GM12878 (cell line): ENCODE measurements around the gene FNDC11. TPM values are rescaled to one million over a fixed set of nuclear protein-coding genes. Genes with fewer than 3 reads are reported as not detected.

ENCODE experiments used
- ATAC-seq: fragments of 200-7000 bp; cut with Tn5 transposase; 3 replicates; pipeline ENCODE4 v1.9.1; 2020; ENCODE audit warnings: mild to moderate bottlenecking, moderate library complexity
- BruUV-seq: library from RNA; stranded (reverse); fragments of 400-500 nt; replicated peaks from 2 replicates; lab custom pipeline; 2021; lab: Mats Ljungman, UMichigan
- CTCF ChIA-PET: fragments of 300-600 bp; sonication (Branson Sonifier 250); formaldehyde crosslinking; extraction: SDS; loops from one replicate; lab custom pipeline; 2021; ENCODE audit warnings: inconsistent platforms; lab: Yijun Ruan, JAX
- POLR2A ChIA-PET: fragments of 350-600 bp; formaldehyde crosslinking; extraction: SDS; loops from one replicate; lab custom pipeline; 2021; ENCODE audit warnings: inconsistent platforms; lab: Charles Lee
- RAD21 ChIA-PET: fragments of 300-600 bp; sonication (Branson Sonifier 250); formaldehyde crosslinking; loops from one replicate; lab custom pipeline; 2023; ENCODE audit warnings: antibody characterized with exemption; ENCODE audit not compliant: unreplicated experiment; lab: Charles Lee
- SMC1A ChIA-PET: fragments of 300-600 bp; sonication (Branson Sonifier 250); formaldehyde crosslinking; loops from one replicate; lab custom pipeline; 2023; ENCODE audit not compliant: unreplicated experiment, uncharacterized antibody; lab: Charles Lee
- DNase-seq: peaks from one replicate; pipeline ENCODE4 v3.0.0-alpha.2; 2011; ENCODE audit warnings: low read depth, low spot score
- FAIRE-seq: peaks from 3 replicates; lab custom pipeline; 2011; peaks lifted over from hg19 to GRCh38; lab: Jason Lieb, UNC
- H2AFZ ChIP-seq: 2 replicates; pipeline ENCODE4 v1.6.0; 2011; ENCODE audit warnings: low read depth, low read length, control low read depth; ENCODE audit not compliant: control insufficient read depth
- H3K27ac ChIP-seq: 2 replicates; pipeline ENCODE4 v1.5.1; 2011; ENCODE audit warnings: control low read depth; ENCODE audit not compliant: control insufficient read depth, insufficient read depth
- H3K27me3 ChIP-seq, 2 experiments: replicated peaks in 1 of 2; 2 replicates each; pipeline versions ENCODE4 v1.6.0 to v1.6.1; 2011; ENCODE audit warnings: low read length in 1 of 2; ENCODE audit not compliant: control insufficient read depth in 2 of 2, insufficient read depth in 2 of 2
- H3K36me3 ChIP-seq, 2 experiments: 2 replicates each; pipeline ENCODE4 v1.5.1; 2011; ENCODE audit warnings: low read length in 1 of 2; ENCODE audit not compliant: control insufficient read depth in 2 of 2, insufficient read depth in 2 of 2
- H3K4me1 ChIP-seq: 2 replicates; pipeline ENCODE4 v1.6.1; 2011; ENCODE audit warnings: mild to moderate bottlenecking, low read length, moderate library complexity, mixed read lengths; ENCODE audit not compliant: control insufficient read depth, insufficient read depth
- H3K4me2 ChIP-seq: 2 replicates; pipeline ENCODE4 v1.6.0; 2011; ENCODE audit warnings: control low read depth; ENCODE audit not compliant: control insufficient read depth, insufficient read depth
- H3K4me3 ChIP-seq: fragments of 200-600 bp; sonication (generic); 2 replicates; pipeline ENCODE4 v1.5.1; 2016
- H3K79me2 ChIP-seq: 2 replicates; pipeline ENCODE4 v1.6.0; 2011; ENCODE audit warnings: low read length; ENCODE audit not compliant: control insufficient read depth, insufficient read depth
- H3K9ac ChIP-seq: 2 replicates; pipeline ENCODE4 v1.8.0; 2011; ENCODE audit warnings: low read length, control low read depth, mixed read lengths; ENCODE audit not compliant: control insufficient read depth, insufficient read depth
- H3K9me3 ChIP-seq: replicated peaks from 3 replicates; pipeline ENCODE4 v1.5.1; 2011; ENCODE audit warnings: mild to moderate bottlenecking, low read length; ENCODE audit not compliant: control insufficient read depth, insufficient read depth
- H4K20me1 ChIP-seq: 2 replicates; pipeline ENCODE4 v1.6.0; 2011; ENCODE audit not compliant: control insufficient read depth, insufficient read depth
- E2F8 ChIP-seq: fragments of 450-650 bp; IDR thresholded peaks from 2 replicates; pipeline ENCODE4 v1.6.1; 2018; ENCODE audit warnings: mild to moderate bottlenecking, low read depth, moderate library complexity; ENCODE audit not compliant: partially characterized antibody
- E4F1 ChIP-seq: fragments of 450-650 bp; IDR thresholded peaks from 2 replicates; pipeline ENCODE4 v1.6.1; 2018; ENCODE audit warnings: borderline replicate concordance, mild to moderate bottlenecking; ENCODE audit not compliant: partially characterized antibody
- FOXK2 ChIP-seq: fragments of 450-650 bp; IDR thresholded peaks from 2 replicates; pipeline ENCODE4 v1.6.1; 2017; ENCODE audit warnings: mild to moderate bottlenecking, moderate library complexity
- GABPA ChIP-seq: IDR thresholded peaks from 2 replicates; pipeline ENCODE4 v1.6.1; 2014; ENCODE audit warnings: antibody characterized with exemption, low read depth, mild to moderate bottlenecking, inconsistent platforms
- GATAD2B ChIP-seq: fragments of 450-650 bp; conservative IDR thresholded peaks from 2 replicates; pipeline ENCODE4 v1.6.1; 2017; ENCODE audit warnings: low read depth, mild to moderate bottlenecking, moderate library complexity
- IKZF2 ChIP-seq, 2 experiments: fragments of 450-650 bp; IDR thresholded peaks; 2 replicates each; pipeline ENCODE4 v1.6.1; 2017; ENCODE audit warnings: mild to moderate bottlenecking in 2 of 2, moderate library complexity in 2 of 2
- ZBED1 ChIP-seq: IDR thresholded peaks from 2 replicates; pipeline ENCODE4 v1.6.1; 2016; ENCODE audit warnings: borderline replicate concordance
- WGBS: methylation state at CpG from one replicate; pipeline ENCODE4 v1.1.6; 2016; ENCODE audit warnings: low lambda C conversion rate; ENCODE audit not compliant: insufficient replicate concordance, insufficient coverage; ENCODE audit errors: missing lambda C conversion rate; 5-methylcytosine and 5-hydroxymethylcytosine counted together
- in situ Hi-C: fragments of 300-500 bp; cut with MboI; formaldehyde crosslinking; loops from 9 replicates; pipeline ENCODE4 v1.14.3; 2018; ENCODE audit warnings: mixed read lengths
- intact Hi-C: fragments of 100-400 bp; cut with micrococcal nuclease; formaldehyde crosslinking; loops from one replicate; pipeline ENCODE4 v1.14.2; 2022; ENCODE audit not compliant: unreplicated experiment
- polyA plus RNA-seq, 11 experiments: library from polyadenylated mRNA; depleted of rRNA in 4 of 11; unstranded in 6 of 11; stranded (reverse) in 5 of 11; fragments of >200 nt; fragmentation: Nextera tagmentation in 4 of 11; fragmentation: Illumina TruSeq in 1 of 11; extraction: Ambion mirVana in 4 of 11; extraction: Trizol in 1 of 11; gene quantifications; 1 replicate in 1 of 11; 2 replicates in 10 of 11; pipeline versions ENCODE4 v1.2.1 to v1.2.3, GENCODE V29; 2011 to 2016; ENCODE audit warnings: inconsistent platforms in 2 of 11, missing spikeins in 2 of 11, low read depth in 1 of 11
- total RNA-seq, 4 experiments: library from RNA; depleted of rRNA in 3 of 4; stranded (reverse); fragments of >200 nt in 3 of 4; fragmentation: Illumina TruSeq in 1 of 4; extraction: Trizol in 1 of 4; gene quantifications; 2 replicates each; pipeline versions ENCODE4 v1.2.1 to v1.2.3, GENCODE V29; 2013 to 2021

Gene FNDC11
- total and polyA plus RNA-seq, 10 of the 15 experiments (the other 5 are each of a cell fraction or from before 2014, with no cell fraction given): 0.09 to 0.72 (median 0.34) TPM; not detected in 2

DNA sequence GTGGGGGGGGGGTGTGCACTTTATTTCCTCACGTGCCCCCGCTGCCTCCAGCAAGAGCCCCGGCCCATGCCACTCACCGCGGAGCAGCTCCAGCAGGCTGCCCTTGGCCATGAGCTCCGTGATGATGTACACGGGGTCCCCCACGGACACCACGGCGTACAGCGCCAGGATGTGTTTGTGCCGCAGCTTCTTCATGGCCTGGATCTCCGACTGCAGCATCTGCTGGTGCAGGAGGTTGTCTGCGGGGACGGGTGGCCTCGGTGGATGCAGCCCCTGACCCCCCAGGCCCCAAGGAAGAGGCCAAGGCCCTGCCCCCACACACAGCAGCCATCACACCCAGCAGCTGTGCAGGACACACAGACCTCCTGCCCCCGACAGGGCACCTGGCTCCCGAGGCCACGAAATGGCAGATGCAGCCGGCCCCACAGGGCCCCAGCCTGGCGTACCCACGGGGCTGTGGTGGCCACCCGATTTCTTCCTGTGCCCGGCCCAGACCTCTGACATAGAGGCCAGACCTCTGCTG, 21.4 kb upstream of the FNDC11 start:
- H3K36me3 ChIP-seq: no peaks in the 10 kb centered on the region
- ATAC-seq: no peak
- ChIA-PET POLR2A (no interaction called here), RAD21 (interaction anchor here (0.7 kb wide), 1 partner anchor 10 kb away, joined by 3 read pairs; no protein-coding TSS in a partner anchor), CTCF (interaction anchor here (1.5 kb wide), 1 partner anchor 36 kb away, joined by 4 read pairs; no protein-coding TSS in a partner anchor)
- H3K79me2 ChIP-seq: no peaks in the 10 kb centered on the region
- intact Hi-C loops: no loop called here
- FAIRE-seq: no peak
- no peak for TF ChIP-seq IKZF2 (IDR thresholded peaks at IDR 0.05)
- no peak for TF ChIP-seq E2F8
- TF ChIP-seq, all 136 proteins: peak for 0
- no peaks in the 10 kb centered on the region for H3K9me3 ChIP-seq
- H4K20me1 ChIP-seq: no peaks in the 10 kb centered on the region
- no peak overlapping the region for H3K4me3 ChIP-seq
- BruUV-seq: no TSS peak
- H3K4me2 ChIP-seq: no peak overlapping the region
- H3K4me1 ChIP-seq: peaks cover 18% of the 10 kb centered on the region
- 60% methylated on average over 24 of the region's 24 CpGs for WGBS
- H3K9ac ChIP-seq: no peak overlapping the region
- no peak overlapping the region for H3K27ac ChIP-seq
- DNase-seq: no peak
- no peaks in the 10 kb centered on the region; a peak in 1 of 4 replicates for H3K27me3 ChIP-seq
- SMC1A ChIA-PET: no interaction called here
- in situ Hi-C loops: no loop called here
- no peak overlapping the region for H2AFZ ChIP-seq

GRCh38 chr20:63533388-63533787, 20.6 kb upstream of the FNDC11 start:
- BruUV-seq: no TSS peak
- TF ChIP-seq GATAD2B (no peak), ZBED1 (no peak), FOXK2 (no peak), GABPA (no peak), E4F1 (no peak)
- TF ChIP-seq, all 136 proteins: peak for 0
- no peak overlapping the region for H3K9ac ChIP-seq
- H3K27ac ChIP-seq: no peak overlapping the region
- intact Hi-C loops (no loop called here), in situ Hi-C loops (no loop called here)
- ChIA-PET SMC1A (no interaction called here), RAD21 (no interaction called here), POLR2A (interaction anchor here (0.6 kb wide), 1 partner anchor 304 kb away, joined by 3 read pairs; no protein-coding TSS in a partner anchor), CTCF (interaction anchor here (1.5 kb wide), 1 partner anchor 37 kb away, joined by 4 read pairs; no protein-coding TSS in a partner anchor)
- H3K9me3 ChIP-seq: no peaks in the 10 kb centered on the region
- H3K79me2 ChIP-seq: no peaks in the 10 kb centered on the region
- FAIRE-seq (no peak), ATAC-seq (no peak), DNase-seq (no peak)
- H3K27me3 ChIP-seq: no peaks in the 10 kb centered on the region; a peak in 1 of 4 replicates
- H3K36me3 ChIP-seq: no peaks in the 10 kb centered on the region
- WGBS: 30% methylated on average over 13 of the region's 14 CpGs
- no peak overlapping the region for H2AFZ ChIP-seq
- H3K4me3 ChIP-seq: no peak overlapping the region
- H3K4me1 ChIP-seq: peaks cover 20% of the 10 kb centered on the region
- H4K20me1 ChIP-seq: no peaks in the 10 kb centered on the region
- H3K4me2 ChIP-seq: no peak overlapping the region
